Brain microvascular endothelial cell (primary cell): ENCODE data around the gene BAHD1.

Experiments
- DNase-seq: peaks from one replicate; pipeline ENCODE4 v3.0.0-alpha.2; 2020
- H3K27ac ChIP-seq: fragments of 250-450 bp; sonication (Bioruptor Pico); 2 replicates; pipeline ENCODE4 v1.5.1; 2020; ENCODE audit warnings: mild to moderate bottlenecking, moderate library complexity
- H3K27me3 ChIP-seq: fragments of 250-450 bp; sonication (Bioruptor Pico); replicated peaks from 2 replicates; pipeline ENCODE4 v1.5.1; 2020; ENCODE audit warnings: mild to moderate bottlenecking
- H3K36me3 ChIP-seq: fragments of 250-450 bp; sonication (Bioruptor Pico); replicated peaks from 2 replicates; pipeline ENCODE4 v1.5.1; 2020; ENCODE audit warnings: mild to moderate bottlenecking
- H3K4me3 ChIP-seq: 2 replicates; pipeline ENCODE4 v1.5.1; 2011; ENCODE audit warnings: low read depth, mild to moderate bottlenecking, control low read depth, low read length, moderate library complexity
- in situ Hi-C: cut with HindIII; loops from 2 replicates; pipeline ENCODE4 v1.10.0; 2017; ENCODE audit warnings: low sequenced_read_pairs, low pct_ligation_motif_present
- TF ChIP-seq, protein P1 (sequence below): IDR thresholded peaks from 2 replicates; pipeline ENCODE4 v1.5.1; 2011; ENCODE audit warnings: low read depth, mild to moderate bottlenecking, moderate library complexity, low read length, control low read depth, inconsistent platforms; ENCODE audit errors: missing control alignments

Gene BAHD1

DNA sequence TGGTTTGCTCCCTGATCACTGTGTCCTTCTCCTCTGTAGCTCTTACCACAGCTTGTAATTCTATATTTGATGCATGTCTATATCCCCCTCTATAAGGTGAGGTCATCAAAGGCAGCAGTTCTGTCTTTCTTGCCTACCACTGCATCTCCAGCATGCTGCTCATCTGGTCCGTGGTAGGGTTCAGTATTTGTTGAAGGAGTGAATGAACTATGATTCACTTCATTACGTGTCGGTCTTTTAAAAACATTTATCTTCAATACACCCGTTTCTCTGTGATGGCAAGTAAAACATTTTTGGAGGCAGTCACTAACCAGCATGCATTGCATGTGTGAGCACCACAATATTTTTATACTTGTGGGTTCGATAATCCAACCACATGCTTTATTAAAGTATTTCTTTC is 57.7 kb downstream of the BAHD1 start:
- no peaks in the 10 kb centered on the region for H3K36me3 ChIP-seq
- in situ Hi-C loops, result no loop called here
- no peaks in the 10 kb centered on the region for H3K27me3 ChIP-seq
- no peak overlapping the region for H3K27ac ChIP-seq
- peak; percentile 81 for DNase-seq
- H3K4me3 ChIP-seq, result no peak overlapping the region
- TF ChIP-seq, protein P1, sequence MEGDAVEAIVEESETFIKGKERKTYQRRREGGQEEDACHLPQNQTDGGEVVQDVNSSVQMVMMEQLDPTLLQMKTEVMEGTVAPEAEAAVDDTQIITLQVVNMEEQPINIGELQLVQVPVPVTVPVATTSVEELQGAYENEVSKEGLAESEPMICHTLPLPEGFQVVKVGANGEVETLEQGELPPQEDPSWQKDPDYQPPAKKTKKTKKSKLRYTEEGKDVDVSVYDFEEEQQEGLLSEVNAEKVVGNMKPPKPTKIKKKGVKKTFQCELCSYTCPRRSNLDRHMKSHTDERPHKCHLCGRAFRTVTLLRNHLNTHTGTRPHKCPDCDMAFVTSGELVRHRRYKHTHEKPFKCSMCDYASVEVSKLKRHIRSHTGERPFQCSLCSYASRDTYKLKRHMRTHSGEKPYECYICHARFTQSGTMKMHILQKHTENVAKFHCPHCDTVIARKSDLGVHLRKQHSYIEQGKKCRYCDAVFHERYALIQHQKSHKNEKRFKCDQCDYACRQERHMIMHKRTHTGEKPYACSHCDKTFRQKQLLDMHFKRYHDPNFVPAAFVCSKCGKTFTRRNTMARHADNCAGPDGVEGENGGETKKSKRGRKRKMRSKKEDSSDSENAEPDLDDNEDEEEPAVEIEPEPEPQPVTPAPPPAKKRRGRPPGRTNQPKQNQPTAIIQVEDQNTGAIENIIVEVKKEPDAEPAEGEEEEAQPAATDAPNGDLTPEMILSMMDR, result no peak

DNA sequence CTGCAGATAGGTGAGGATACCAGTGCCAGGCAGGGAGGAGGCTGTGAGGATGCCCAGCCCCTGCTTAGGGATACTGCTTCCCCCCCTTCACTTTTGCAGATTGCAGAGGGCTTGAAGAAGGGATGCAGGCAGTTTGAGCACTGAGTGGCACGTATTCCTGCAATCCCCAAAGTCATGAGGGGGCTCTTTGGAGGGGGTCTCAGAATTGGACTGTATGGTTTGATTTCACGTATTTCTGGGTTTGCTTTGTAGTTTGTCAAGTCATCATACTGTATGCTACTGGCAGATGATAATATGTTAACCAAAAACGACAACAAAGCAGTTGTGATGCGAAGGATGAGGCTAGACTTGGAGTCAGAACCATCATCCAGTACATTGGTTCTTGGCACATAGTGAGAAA is 58.1 kb downstream of the BAHD1 start:
- no peak overlapping the region for H3K4me3 ChIP-seq

DNA sequence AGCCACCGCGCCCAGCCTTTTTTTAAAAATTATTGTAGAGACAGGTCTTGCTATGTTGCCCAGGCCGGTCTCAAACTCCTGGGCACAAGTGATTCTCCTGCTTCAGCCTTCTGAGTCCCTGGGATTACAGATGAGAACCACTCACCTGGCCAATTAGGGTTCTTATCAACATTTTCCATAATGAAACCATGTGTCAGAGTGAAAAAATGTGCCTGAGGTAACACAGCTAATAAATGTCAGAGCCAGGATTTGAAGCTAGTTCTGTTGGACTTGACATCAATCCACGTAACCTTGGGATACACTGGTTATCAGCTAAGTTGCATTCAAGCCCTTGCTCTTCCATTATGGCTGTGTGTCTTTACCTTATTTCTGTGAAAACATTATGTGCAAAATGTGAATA is 59.2 kb downstream of the BAHD1 start:
- Histone ChIP-seq H3K36me3 (no peaks in the 10 kb centered on the region), H3K27ac (no peak overlapping the region), H3K27me3 (no peaks in the 10 kb centered on the region), H3K4me3 (no peak overlapping the region)
- TF ChIP-seq, protein P1, result no peak
- in situ Hi-C loops, result no loop called here
- DNase-seq, result no peak

More for the DNA sequence above, 58.1 kb downstream of the BAHD1 start:
- TF ChIP-seq, protein P1, result no peak
- H3K27ac ChIP-seq, result no peak overlapping the region
- no peaks in the 10 kb centered on the region for H3K36me3 ChIP-seq
- no peaks in the 10 kb centered on the region for H3K27me3 ChIP-seq
- in situ Hi-C loops, result no loop called here
- DNase-seq, result peak; percentile 16

DNA sequence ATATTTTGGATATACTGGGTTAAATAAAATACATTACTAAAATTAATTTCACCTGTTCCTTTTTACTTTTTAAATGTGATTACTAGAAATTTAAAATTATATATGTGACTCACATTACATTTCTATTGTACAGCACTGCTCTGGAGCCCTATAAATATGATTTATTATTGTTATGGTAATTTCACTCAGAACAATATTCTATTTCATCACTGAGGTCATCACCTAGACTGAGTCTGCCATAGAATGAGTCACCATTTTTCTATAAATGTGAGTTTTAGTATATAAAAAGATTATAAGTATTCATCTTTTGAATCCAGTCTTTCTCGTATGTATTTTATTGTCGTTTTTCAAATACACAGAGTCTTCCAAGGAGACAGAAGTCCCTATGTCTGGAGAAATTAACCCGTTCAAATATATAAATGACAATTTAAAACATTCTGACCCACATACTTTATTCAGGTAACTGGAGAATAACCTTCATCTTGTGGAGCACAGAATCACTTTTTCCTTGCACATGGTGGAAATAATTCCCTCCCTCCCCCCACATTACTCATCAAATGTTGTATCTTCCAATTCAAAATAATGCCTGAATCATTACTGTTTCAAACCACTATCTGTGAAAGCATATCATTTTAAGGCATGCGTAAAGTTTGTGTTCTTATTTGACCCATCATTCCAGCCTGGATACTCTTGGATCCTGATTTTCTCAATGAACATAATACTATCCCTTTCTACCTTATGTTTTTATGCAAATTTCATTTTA is 60.0 kb downstream of the BAHD1 start:
- H3K27ac ChIP-seq, result peak overlapping the region; percentile 72
- peak; percentile 64 for DNase-seq
- in situ Hi-C loops, result no loop called here
- H3K36me3 ChIP-seq, result no peaks in the 10 kb centered on the region
- TF ChIP-seq, protein P1, result no peak
- no peak overlapping the region for H3K4me3 ChIP-seq
- no peaks in the 10 kb centered on the region for H3K27me3 ChIP-seq

DNA sequence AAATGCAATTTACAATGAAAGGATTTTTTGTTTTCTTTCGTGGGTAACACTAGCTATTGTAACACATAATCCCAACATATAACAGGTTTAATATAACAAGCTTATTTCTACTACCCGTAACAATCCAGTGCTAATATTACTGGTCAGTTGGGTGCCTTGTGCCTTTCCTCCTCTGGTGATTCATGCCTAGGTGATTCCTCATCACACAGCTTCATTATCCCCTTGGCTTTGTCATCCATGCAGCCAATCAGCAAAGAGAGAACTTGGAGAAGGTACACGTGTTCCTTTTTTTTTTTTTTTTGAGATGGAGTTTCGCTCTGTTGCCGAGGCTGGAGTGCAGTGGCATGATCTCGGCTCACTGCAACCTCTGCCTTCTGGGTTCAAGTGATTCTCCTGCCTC is 60.7 kb downstream of the BAHD1 start:
- Histone ChIP-seq H3K27ac (peak overlapping the region; percentile 72), H3K36me3 (no peaks in the 10 kb centered on the region), H3K4me3 (no peak overlapping the region), H3K27me3 (no peaks in the 10 kb centered on the region)
- no peak for DNase-seq
- in situ Hi-C loops, result no loop called here
- TF ChIP-seq, protein P1, result no peak
